Glomerular visceral epithelial cell (primary cell): ENCODE measurements around the gene UBE3A.

Experiments used
- DNase-seq: peaks from one replicate; pipeline ENCODE4 v3.0.0-alpha.2; 2016; ENCODE audit errors: extremely low spot score

Gene UBE3A

DNA sequence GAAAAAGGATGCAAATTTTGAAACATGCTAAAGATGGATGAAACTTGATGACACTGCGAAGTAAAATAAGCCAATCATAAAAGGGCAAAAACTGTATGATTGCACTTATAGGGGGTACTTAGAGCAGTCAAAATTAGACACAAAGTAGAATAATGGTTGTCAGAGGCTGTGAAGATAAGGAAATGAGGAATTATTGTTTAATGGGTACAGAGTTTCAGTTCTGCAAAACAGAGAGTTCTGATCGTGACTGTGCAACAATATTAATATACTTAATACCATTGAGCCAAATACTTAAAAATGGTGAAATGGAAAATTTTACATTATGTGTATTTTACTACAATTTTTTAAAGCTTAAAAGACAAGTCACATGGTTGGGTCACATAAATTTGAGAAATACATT lies 35.1 kb downstream of the UBE3A start:
- DNase-seq, result no peak

- no peak for DNase-seq
Observed at GRCh38 chr15:25402342-25402741, 36.5 kb downstream of the UBE3A start.

DNA sequence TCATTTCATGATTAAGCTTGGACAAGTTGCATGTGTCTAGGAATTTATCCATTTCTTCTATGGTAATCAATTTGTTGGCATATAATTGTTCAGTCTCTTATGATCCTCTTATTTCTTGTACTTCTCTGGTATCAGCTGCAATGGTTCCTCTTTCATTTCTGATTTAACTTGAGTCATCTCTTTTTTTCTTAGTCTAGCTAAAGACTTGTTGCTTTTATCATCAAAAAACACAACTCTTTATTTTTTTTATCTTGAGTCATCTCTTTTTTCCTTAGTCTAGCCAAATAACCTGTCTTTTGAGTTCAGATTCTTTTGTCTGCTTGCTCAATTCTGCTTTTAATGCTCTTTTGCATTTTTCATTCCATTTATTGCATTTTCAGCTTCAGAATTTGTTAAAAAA lies 37.3 kb downstream of the UBE3A start:
- no peak for DNase-seq

- no peak for DNase-seq
Observed at GRCh38 chr15:25397100-25397499, 41.7 kb downstream of the UBE3A start.

DNA sequence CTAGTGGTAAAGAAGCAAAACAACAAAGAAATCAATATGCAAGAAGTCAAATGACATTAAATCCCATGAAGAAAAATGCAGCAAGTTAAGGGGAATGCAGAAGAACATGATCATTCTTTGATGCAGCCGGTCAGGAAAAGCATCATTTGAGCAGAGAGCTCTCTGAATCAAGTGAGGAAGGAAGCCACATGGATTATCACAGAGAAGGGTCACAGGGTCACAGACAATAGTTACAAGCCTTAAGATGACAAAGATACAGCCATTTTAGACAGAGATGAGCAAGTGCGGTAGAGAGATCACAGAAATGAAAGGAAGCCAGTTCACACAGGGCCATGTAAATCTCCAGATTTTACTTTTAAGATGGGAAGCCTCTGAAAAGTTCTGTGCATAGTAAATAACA lies 43.9 kb downstream of the UBE3A start:
- no peak for DNase-seq

- peak; percentile 54 for DNase-seq
Observed at GRCh38 chr15:25392806-25393205, 46.0 kb downstream of the UBE3A start.

DNA sequence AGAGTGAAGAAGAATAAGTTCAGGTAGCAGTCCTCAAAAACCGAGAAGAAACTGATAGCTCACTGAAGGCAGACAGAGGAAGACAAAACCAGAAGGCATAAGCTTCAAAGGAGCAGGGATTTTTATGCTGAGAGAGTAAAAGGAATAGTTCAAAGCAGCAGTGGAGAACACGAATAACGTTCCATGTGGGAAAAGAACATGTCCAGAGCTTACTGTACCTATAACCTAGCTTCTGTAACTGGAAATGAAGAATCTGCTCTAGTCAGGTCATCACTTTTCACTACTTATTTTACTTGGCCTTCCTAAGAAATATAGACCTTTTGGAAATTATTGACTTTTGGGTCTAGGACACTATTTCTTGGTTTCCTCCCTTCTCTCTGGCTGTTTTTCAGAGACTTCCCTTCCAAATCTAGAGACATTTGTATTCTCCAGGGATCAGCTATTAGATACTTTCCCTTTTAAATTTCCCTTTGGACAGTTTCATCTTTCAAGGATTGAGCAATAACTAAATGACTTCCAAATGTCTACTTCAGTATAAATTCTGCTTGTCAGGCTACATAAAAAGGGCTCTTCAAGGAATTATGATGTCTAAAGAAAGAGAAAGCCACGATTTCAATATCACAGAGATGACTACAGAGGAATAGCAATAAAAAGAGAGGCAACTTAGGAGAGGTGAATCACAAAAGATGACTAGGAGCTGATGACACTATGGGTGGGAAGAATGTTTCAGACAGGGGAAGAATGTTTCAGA lies 46.7 kb downstream of the UBE3A start:
- DNase-seq, result peak; percentile 66

GRCh38 chr15:25385986-25386385 lies 52.8 kb downstream of the UBE3A start:
- DNase-seq, result no peak

GRCh38 chr15:25381579-25381978 lies 57.2 kb downstream of the UBE3A start:
- DNase-seq, result no peak

DNA sequence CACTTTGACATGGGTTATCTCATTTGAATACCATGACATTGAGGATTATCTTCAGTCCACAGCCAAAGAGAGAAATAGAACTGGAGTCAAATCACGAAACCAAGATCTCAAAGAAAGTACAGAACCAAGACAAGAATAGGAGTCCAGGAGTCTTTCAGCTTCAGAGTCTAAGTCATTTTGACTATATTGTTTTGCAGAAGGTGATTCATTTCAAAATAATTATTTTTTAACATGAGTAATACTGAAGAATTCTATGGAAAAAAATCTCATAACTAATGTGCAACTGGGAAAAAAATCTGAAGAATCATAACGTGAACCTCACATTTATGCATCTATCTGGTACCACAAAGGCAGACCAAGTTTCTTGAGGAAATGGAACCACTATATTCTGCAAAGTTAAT lies 60.3 kb downstream of the UBE3A start:
- no peak for DNase-seq

- DNase-seq, result no peak
Observed at GRCh38 chr15:25375557-25375956, 63.3 kb downstream of the UBE3A start.

DNA sequence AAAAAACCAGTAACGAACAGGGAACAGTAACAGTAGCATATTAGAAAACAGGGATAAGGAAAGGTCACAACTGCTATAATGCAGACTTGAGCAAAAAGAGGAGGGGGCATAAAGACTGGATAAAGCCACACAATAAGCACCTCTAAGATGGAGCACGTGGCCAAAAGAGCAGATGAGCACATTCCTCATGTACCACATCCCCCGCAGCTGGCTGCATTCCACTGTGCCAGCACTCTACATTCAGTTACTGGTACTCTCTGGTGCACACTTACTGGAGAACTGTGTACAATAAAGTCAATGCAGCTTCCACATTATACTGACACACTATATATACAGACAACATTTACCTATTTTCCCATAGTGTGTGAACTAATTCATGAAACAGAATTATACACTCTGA lies 64.7 kb downstream of the UBE3A start:
- DNase-seq, result peak; percentile 24

GRCh38 chr15:25372298-25372697 lies 66.5 kb downstream of the UBE3A start:
- DNase-seq, result no peak

DNA sequence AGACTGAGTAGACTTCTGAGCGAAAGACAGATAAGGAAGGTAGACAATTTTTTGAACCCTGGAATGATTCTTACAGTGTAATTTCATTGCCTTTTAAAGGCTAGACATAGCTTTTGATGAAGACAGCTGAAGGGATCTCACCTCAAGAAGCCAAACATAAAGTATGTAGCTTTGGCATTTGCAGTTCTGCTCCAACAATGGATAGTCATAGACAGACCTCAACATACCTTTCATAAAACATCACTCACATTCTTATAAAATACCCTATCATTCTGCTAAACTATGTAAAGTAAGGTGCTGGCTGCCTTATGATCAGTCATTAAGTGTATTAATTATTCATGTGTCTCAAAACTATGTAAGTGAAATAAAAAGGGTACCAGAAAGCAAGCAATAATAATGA lies 70.0 kb downstream of the UBE3A start:
- DNase-seq, result peak; percentile 35

DNA sequence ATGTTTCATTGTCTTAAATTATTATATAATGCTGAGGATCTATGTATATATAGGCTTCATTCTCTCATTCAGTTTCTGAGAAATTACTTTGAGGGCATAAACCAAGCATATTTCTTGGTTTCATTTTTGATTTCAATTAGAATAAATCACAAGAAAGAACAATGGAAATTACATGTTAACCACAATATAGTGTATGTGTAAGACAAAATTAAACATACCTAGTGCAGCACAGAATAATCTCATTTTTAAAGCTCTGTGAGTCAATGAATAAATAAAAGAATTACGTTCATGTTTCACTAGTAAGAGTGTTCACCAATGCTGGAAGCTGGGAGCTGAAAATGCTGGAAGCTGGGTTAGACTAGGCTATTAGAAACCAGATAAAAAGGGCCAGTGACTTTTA lies 72.8 kb downstream of the UBE3A start:
- no peak for DNase-seq

DNA sequence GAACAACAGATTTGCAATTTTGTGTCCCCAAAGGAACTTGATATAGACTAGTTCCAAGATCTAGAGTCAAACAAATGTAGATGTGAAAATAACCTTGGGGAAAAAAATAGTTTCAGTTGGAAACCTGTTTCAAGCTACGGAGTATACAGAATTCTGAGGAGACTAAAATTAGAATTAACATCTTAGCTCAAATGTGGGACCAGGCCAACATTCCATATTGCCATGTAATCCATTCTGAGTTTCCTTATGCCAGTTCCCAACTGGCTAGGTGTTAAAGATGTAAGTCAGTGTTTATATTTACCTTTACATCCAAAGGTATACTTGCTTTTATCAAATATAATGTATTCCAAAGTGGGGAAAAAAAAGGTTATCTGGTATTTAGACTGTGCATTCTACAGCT lies 76.3 kb downstream of the UBE3A start:
- DNase-seq, result no peak

DNA sequence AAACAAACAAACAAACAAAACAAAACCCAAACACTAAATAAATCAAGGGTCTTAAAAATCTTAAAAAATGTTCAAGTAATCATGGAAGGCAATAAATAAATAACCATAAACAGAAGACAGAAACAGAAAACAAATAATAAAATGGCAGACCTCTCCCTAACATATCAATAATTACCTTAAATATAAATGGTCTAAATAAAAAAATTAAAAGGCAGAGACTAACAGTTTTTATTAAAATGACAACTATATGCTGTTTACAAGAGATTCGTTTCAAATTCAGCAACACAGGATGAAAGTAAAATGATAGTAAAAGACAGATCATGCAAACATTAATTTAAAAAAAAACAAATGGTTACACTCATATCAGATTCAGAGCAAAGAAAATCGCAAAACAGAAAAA lies 91.1 kb downstream of the UBE3A start:
- no peak for DNase-seq

DNA sequence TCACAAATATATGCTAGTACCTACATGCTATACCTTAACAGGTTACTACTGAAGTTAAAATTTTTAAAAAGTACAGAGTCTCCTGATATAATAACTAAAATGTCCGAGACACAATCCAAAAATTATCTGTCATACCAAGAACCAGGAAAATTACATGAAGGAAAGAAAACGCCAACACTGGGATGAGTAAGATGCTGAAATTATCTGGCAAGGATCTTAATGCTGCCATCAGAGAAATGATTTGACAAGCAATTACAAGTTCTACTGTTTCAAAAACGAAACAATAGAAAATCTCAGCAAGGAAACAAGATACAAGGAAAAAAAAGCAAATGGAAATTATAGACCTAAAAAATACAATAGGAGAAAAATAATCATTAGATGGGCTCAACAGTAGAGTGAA lies 92.5 kb downstream of the UBE3A start:
- no peak for DNase-seq

DNA sequence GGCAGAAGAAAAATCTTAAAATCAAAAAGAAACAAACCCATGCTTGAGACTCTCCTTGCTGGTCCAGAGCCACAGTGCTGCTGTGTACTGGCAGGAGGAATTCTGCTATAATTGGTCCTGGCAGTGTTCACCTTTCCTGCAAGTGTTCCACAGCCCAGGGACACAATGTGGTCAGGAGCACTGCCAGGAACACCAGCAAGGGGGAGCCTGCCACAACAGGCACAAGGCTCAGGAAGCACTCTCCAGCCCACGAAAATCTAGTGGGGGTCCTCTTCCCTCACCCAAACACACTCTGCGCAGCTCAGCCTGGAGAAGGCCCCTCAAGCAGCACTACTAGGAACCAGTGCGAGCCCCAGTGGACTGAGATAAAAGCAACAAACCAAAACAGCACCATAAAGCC lies 92.9 kb downstream of the UBE3A start:
- no peak for DNase-seq

DNA sequence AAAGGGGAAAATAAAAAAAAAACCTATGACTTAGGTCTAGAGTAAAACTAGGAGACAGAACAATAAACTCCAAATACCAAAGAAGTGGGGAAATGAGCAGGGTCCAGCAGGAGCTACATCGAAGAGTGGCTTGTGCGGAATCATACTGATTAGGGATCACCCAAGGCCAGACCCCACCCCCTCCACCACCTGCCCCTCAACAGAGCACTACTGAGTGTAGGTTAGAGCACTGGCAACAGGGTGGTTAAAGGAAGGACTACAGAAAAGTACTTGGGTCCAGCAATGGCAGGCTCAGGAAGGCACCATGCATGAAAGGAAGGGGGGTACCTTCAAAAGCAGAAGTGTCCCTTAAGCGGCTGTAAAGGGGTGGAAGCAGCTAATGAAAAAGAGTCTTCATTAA lies 96.2 kb downstream of the UBE3A start:
- no peak for DNase-seq

- DNase-seq, result no peak
Observed at GRCh38 chr15:25339431-25339830, 99.4 kb downstream of the UBE3A start.

GRCh38 chr15:25335279-25335678 lies 103.5 kb downstream of the UBE3A start:
- no peak for DNase-seq

DNA sequence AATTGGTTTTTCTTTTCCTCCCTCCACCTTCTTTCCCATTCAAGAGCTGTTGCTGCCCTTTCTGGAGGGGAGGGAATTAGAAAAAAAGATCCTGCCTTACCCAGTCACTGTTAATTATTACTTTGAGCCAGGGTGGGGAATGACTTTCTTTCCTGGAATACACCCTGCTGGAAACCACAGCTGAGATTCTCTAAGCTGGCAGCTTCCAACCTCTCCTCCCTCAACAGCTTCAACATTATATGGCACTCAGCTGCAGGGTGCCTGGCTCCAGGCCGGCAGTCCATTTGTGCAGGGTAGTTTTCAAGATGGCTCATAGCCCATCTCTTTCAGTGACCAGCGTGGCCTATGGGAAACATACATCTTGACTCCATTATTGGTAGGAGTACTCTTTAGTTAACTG lies 105.8 kb downstream of the UBE3A start:
- DNase-seq, result peak; percentile 65

DNA sequence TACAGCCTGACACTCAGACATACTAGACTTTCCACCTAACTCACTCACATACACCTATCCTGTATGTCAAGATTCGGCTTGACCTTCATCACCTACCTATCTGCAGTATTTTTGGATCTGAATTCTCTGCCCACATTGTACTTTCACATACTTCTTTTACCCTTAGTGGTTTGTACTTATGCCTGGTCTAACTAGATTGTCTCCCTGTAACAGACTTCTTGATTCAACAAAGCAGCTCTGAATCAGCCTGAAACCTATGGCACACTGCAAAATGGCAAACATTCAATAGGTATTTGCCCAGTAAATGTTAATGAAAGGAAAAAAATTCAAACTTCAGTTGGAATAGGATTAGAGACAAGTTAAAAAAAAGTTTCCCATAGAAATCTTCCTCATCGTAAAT lies 106.5 kb downstream of the UBE3A start:
- no peak for DNase-seq
